Cardiac muscle cell (in vitro differentiated cells and primary cell): ENCODE results near the gene RAPGEF4. TPM values are rescaled to one million over a fixed set of nuclear protein-coding genes. Genes with fewer than 3 reads are reported as not detected.

Experiments
- DNase-seq, 2 donors: peaks; one replicate each; pipeline versions ENCODE4 v3.0.0 to v3.0.0-alpha.2; 2010 to 2017; ENCODE audit warnings: low read depth in 1 of 2, low spot score in 1 of 2
- H3K27ac ChIP-seq: fragments of 200-600 bp; sonication (generic); 2 replicates; pipeline ENCODE4 v1.5.1; 2016
- H3K27me3 ChIP-seq: fragments of 200-600 bp; sonication (generic); 2 replicates; pipeline ENCODE4 v1.6.0; 2016; ENCODE audit warnings: control low read depth
- H3K36me3 ChIP-seq: fragments of 200-600 bp; sonication (generic); 2 replicates; pipeline ENCODE4 v1.5.1; 2016; ENCODE audit warnings: control low read depth
- H3K4me1 ChIP-seq: fragments of 200-600 bp; sonication (generic); 2 replicates; pipeline ENCODE4 v1.8.1; 2017; ENCODE audit warnings: low read depth, mild to moderate bottlenecking, mixed run types
- H3K4me3 ChIP-seq: fragments of 200-600 bp; sonication (generic); 2 replicates; pipeline ENCODE4 v1.5.1; 2016; ENCODE audit warnings: mild to moderate bottlenecking
- H3K9me3 ChIP-seq: fragments of 200-600 bp; sonication (generic); 2 replicates; pipeline ENCODE4 v1.5.1; 2017; ENCODE audit warnings: low read depth, mild to moderate bottlenecking, control low read depth
- CTCF ChIP-seq: IDR thresholded peaks from 2 replicates; pipeline ENCODE4 v1.5.1; 2012; ENCODE audit warnings: low read depth, mild to moderate bottlenecking, low read length
- polyA plus RNA-seq: library from polyadenylated mRNA; unstranded; fragments of >200 nt; fragmentation: Nextera tagmentation; extraction: Ambion mirVana; gene quantifications from 2 replicates; pipeline ENCODE4 v1.2.1, GENCODE V29; 2016
- total RNA-seq: library from RNA; depleted of rRNA; stranded (reverse); fragments of >200 nt; gene quantifications from 2 replicates; pipeline ENCODE4 v1.2.3, GENCODE V29; 2016

The RAPGEF4 gene
- total and polyA plus RNA-seq, 2 experiments from 2014 or later = 5.3 to 21.2 TPM

- no peak for DNase-seq
- Histone ChIP-seq H3K9me3 (no peaks in the 10 kb centered on the region), H3K4me3 (no peak overlapping the region), H3K36me3 (no peaks in the 10 kb centered on the region), H3K4me1 (peaks cover 20% of the 10 kb centered on the region), H3K27me3 (no peaks in the 10 kb centered on the region), H3K27ac (no peak overlapping the region)
- TF ChIP-seq CTCF = no peak
Observed at GRCh38 chr2:172994864-172995263, 259.2 kb downstream of the RAPGEF4 start.

DNA sequence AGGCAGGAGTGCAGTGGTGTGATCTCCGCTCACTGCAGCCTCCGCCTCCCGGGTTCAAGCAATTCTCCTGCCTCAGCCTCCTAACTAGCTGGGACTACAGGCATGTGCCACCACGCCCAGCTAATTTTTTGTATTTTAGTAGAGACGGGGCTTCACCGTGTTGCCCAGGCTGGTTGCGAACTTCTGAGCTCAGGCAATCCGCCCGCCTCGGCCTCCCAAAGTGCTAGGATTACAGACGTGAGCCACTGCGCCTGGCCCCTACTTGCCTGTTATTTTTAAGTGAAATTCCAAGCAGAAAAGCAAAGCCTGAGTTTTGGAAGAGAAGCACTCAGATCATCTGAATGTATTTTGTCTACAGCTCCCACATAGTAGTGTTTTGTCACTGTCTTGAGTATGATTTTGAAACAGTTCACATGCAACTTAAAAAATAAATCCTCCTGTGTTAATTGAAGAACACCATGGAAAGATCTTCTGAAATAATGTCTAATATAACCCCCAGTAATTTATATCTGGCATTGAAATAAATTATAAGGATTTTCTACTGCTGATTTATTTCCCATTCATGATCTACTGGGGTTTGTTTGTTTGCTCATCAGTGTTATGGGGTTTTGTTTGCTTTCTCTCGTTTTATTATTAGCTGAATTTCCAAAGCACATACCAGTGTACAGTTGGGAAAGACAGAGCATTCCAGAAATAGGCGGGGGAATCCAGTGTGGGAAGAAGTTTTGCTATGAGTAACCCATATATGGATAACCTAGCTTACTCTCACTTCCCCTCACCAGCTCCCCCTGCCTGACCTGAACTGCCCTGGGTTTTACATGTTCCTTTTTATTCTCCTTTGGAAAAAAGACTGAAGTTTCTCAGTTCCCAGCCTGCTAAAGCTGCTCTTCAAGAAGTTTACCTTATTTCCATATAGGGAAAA is 259.9 kb downstream of the RAPGEF4 start:
- Histone ChIP-seq H3K27me3 (no peaks in the 10 kb centered on the region), H3K4me1 (peaks cover 26% of the 10 kb centered on the region), H3K9me3 (no peaks in the 10 kb centered on the region), H3K4me3 (no peak overlapping the region), H3K36me3 (no peaks in the 10 kb centered on the region), H3K27ac (peak overlapping the region; percentile 70)
- peak; percentile 54 to 96 for DNase-seq
- peak; percentile 55 for TF ChIP-seq CTCF

GRCh38 chr2:172996387-172996961 is 260.8 kb downstream of the RAPGEF4 start:
- no peak for TF ChIP-seq CTCF
- peaks cover 26% of the 10 kb centered on the region for H3K4me1 ChIP-seq
- no peaks in the 10 kb centered on the region for H3K27me3 ChIP-seq
- H3K9me3 ChIP-seq = no peaks in the 10 kb centered on the region
- DNase-seq = no peak
- peak overlapping the region; percentile 2 for H3K27ac ChIP-seq
- H3K4me3 ChIP-seq = no peak overlapping the region
- H3K36me3 ChIP-seq = no peaks in the 10 kb centered on the region

- no peak for DNase-seq
- Histone ChIP-seq H3K4me3 (no peak overlapping the region), H3K4me1 (peaks cover 26% of the 10 kb centered on the region), H3K27ac (peak overlapping the region; percentile 2), H3K36me3 (no peaks in the 10 kb centered on the region), H3K27me3 (no peaks in the 10 kb centered on the region), H3K9me3 (no peaks in the 10 kb centered on the region)
- no peak for TF ChIP-seq CTCF
Observed at GRCh38 chr2:172997031-172997430, 261.4 kb downstream of the RAPGEF4 start.

DNA sequence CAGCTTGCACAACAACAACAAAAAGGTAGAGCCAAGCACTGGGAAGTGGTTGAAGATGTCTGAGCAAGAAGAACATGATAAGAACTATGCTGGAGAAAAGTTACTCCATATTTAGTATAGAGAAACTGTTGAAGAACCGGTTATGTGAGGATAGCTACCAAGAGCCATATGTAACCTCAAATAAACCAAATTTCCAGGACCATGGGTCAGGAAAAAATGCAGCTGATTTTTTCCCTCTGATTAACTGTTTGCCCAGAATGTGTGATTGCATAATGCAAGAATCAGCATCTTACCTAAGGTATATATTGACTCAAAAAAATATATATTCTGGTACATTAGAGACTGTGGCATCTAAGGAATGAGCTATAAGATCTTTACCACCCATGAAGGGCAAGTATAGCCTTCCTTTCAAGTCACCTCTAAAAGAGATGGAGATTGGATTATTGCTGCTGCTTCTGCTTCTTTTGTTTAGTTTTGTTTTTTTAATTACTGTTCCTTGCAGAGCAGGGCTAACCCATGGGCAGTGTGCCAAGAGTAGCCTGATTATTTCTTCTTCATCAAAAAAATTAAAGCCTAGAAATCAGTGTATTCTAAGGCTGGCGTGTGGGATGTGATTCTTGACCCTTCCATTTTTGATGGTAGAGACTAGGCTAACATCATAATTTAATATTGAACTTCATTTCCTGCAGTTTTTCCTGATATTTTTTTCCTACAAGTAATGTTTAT is 263.1 kb downstream of the RAPGEF4 start:
- no peaks in the 10 kb centered on the region for H3K36me3 ChIP-seq
- TF ChIP-seq CTCF = no peak
- H3K4me1 ChIP-seq = peaks cover 30% of the 10 kb centered on the region
- no peaks in the 10 kb centered on the region for H3K27me3 ChIP-seq
- H3K9me3 ChIP-seq = no peaks in the 10 kb centered on the region
- H3K4me3 ChIP-seq = no peak overlapping the region
- H3K27ac ChIP-seq = no peak overlapping the region
- DNase-seq = peak in 1 of 2 donors; percentile 16
